GM10248 (cell line): ENCODE measurements around the gene CFAP77.
A peak's percentile ranks its signal among the peaks of the same experiment; 100 is the strongest.

ENCODE experiments used
- CTCF ChIA-PET: fragments of 300-600 bp; sonication (Branson Sonifier 250); formaldehyde crosslinking; extraction: SDS; loops from one replicate; lab custom pipeline; 2021; ENCODE audit warnings: antibody characterized with exemption; lab: Yijun Ruan, JAX
- POLR2A ChIA-PET: fragments of 350-650 bp; sonication (Branson Sonifier 250); formaldehyde crosslinking; extraction: SDS; loops from one replicate; lab custom pipeline; 2020; ENCODE audit warnings: antibody characterized with exemption; lab: Yijun Ruan, JAX
- DNase-seq: peaks from one replicate; pipeline ENCODE4 v3.0.0; 2012; ENCODE audit errors: extremely low spot score
- TF ChIP-seq, protein P1 (sequence below): IDR thresholded peaks from 2 replicates; pipeline ENCODE4 v1.5.1; 2012; ENCODE audit warnings: mild to moderate bottlenecking, low read depth; ENCODE audit errors: extremely low read depth, missing control alignments, control extremely low read depth

The CFAP77 gene

DNA sequence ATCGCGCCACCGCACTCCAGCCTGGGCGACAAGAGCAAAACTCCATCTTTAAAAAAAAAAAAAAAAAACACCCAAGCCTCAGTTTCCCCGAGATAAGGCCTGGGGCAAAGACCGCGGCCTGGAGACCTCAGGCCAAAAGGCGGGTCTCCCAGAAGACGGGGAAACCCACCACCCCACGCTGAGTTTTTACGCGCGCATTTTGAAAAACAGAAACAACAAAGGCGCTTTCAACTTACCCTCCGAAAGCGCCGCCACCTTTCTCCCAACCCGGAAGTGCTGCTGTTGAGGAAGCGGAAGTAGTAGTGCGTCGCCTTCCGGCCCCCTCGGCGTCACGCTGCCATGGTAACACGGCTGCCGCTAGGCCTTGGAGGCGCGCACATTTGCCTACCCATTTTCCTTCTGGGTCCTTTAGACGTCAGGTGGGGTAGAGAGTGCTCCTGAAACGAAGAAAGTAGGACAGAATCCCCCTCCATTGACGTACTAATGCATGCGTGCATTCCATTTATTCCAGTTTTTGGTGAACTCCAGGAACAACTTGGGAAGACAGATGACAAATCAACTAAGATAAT lies 3.4 kb upstream of the CFAP77 start, which contains the start of gene TTF1:
TSS of gene TTF1 (minus strand) at position 287 of the 569 bp plus-strand sequence. CDS start 4,019 bp downstream, outside the sequence.
- peak; percentile 94 for DNase-seq
- ChIA-PET POLR2A (no interaction called here), CTCF (no interaction called here)
- TF ChIP-seq, protein P1, sequence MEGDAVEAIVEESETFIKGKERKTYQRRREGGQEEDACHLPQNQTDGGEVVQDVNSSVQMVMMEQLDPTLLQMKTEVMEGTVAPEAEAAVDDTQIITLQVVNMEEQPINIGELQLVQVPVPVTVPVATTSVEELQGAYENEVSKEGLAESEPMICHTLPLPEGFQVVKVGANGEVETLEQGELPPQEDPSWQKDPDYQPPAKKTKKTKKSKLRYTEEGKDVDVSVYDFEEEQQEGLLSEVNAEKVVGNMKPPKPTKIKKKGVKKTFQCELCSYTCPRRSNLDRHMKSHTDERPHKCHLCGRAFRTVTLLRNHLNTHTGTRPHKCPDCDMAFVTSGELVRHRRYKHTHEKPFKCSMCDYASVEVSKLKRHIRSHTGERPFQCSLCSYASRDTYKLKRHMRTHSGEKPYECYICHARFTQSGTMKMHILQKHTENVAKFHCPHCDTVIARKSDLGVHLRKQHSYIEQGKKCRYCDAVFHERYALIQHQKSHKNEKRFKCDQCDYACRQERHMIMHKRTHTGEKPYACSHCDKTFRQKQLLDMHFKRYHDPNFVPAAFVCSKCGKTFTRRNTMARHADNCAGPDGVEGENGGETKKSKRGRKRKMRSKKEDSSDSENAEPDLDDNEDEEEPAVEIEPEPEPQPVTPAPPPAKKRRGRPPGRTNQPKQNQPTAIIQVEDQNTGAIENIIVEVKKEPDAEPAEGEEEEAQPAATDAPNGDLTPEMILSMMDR = no peak

DNA sequence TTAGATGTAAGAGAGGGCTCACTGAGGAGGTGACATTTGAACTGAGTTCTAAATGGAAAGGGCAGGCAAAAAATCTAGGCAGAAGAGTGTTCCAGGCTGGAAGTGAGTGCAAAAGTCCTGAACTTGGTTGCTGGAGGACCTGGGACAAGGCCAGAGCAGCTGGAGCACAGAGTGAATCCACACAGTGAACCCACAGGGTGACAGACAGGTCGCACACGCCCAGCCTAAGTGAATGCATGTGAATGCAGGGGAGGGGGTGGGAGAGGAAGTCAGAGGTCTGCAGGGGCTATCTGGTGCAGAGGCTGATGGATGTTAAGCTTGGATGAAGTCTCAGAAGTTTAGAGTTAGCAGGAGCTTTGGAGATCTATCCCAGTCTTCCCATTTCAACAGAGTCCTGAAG lies 2.8 kb upstream of the CFAP77 start:
- POLR2A ChIA-PET = no interaction called here
- CTCF ChIA-PET = no interaction called here
- no peak for DNase-seq
- TF ChIP-seq, protein P1 = no peak

DNA sequence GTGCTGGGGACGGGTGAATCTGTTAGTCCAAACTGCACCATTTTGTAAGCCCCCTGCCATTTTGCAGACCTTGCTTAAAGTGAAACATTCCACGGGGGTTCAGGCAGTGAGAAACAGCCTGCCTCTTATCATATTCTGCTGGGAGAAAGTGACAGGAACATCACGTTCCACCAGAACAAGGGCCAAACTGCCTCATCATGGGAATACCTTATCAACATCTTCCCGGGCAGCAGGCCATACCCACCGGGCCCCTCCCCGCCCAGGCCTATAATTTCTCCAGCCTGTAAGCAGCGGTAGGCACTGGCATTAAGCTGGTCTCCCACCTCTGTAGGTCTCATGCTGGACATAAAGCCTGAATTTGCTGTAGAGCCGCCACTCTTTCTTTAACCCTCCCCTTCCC lies 1.5 kb upstream of the CFAP77 start:
- ChIA-PET CTCF (no interaction called here), POLR2A (no interaction called here)
- TF ChIP-seq, protein P1 = no peak
- DNase-seq = no peak

DNA sequence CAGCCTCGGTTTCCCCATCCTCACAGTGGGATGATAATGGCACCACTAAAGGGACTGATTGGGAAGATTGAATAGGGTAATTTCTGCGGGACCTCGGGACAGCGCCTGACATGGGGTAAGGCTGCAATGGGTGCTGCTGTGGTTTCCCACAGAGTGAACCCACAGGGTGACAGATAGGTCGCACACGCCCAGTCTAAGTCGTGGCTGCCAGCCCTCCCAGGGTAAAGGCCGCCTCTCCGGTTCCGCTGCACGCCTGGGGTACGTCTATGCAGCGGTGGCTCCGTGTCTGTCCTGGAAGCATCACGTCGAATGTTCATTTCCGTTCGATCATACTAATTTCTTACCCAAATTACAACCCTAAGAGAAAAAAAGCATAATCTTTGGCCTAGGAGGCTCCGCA lies 631 bp downstream of the CFAP77 start:
- POLR2A ChIA-PET = no interaction called here
- CTCF ChIA-PET = interaction anchor here (0.7 to 1.9 kb wide), 7 partner anchors 8 to 612 kb away, joined by 3 to 4 read pairs (median 3); no protein-coding TSS in a partner anchor
- TF ChIP-seq, protein P1 = no peak
- DNase-seq = no peak

DNA sequence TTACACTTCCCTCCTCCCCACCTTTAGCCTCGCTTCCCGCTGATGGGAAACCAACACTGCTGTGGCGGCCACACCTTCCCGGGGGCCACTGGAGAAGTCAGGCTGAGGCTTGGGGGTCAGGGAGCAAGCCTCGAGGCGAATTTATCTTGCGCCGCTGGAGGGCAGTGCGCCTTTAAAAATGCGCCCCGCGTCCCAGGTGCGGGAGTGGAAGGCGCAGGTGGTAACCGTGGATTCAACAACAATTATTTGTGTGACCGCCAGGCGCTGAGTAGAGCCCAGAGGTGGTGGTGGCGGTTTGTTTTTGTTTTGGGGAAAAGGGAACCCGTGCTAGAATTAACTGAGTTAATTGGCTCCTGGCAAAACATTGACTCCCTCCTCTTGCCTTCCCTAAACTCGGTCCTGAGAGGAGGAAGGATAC lies 1.1 kb downstream of the CFAP77 start:
- TF ChIP-seq, protein P1 = peak; percentile 86
- ChIA-PET CTCF (interaction anchor here (0.7 to 1.9 kb wide), 4 partner anchors 12 to 611 kb away, joined by 3 to 4 read pairs (median 3); no protein-coding TSS in a partner anchor), POLR2A (no interaction called here)
- peak; percentile 75 for DNase-seq

DNA sequence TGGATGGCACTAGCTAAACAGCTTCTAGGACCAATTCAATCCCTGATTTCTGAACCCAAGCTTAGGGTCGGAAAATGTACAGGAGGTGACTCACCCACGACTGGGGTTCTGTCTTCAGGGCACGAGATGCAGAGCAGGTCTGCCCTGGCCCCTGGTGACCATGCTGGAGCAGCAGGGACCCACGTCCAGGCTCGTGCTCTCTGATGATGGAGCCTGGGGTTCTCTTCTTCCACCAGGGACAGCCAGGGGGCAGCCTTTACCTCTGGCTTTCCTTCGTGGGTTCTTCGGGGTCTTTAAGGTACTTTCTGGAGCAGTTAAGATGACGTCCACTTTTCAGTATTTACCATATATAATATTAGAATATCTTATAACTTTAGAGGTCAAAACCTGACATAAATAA lies 2.1 kb downstream of the CFAP77 start:
- CTCF ChIA-PET = interaction anchor here (1.0 to 1.9 kb wide), 8 partner anchors 9 to 563 kb away, joined by 3 to 17 read pairs (median 4); no protein-coding TSS in a partner anchor
- DNase-seq = peak; percentile 32
- TF ChIP-seq, protein P1 = peak; percentile 40
- POLR2A ChIA-PET = no interaction called here
